Activated T-cell treated with anti-CD3 and anti-CD28 coated beads, Interleukin-2, amount 50 U/mL, for 72 hours (primary cell): ENCODE data around the gene STXBP1. TPM values are rescaled to one million over a fixed set of nuclear protein-coding genes. Genes with fewer than 3 reads are reported as not detected.
A peak's percentile ranks its signal among the peaks of the same experiment; 100 is the strongest.

Experiments used
- ATAC-seq, 2 donors: fragments of 150-1000 bp; cut with Tn5 transposase; replicated peaks in 1 of 2; 2 replicates each; pipeline ENCODE4 v1.10.0; 2021; ENCODE audit warnings: moderate library complexity in 2 of 2, mild to moderate bottlenecking in 1 of 2
- DNase-seq, 2 donors: peaks; one replicate each; pipeline ENCODE4 v3.0.0; 2021 to 2022; ENCODE audit warnings: mixed read lengths in 1 of 2
- H3K27ac Mint-ChIP-seq: one replicate; pipeline ENCODE4 v1.8.0; 2022; ENCODE audit warnings: mild to moderate bottlenecking, moderate library complexity, mixed read lengths
- H3K27me3 Mint-ChIP-seq: one replicate; pipeline ENCODE4 v1.8.0; 2022; ENCODE audit warnings: low read depth, mixed read lengths
- H3K36me3 Mint-ChIP-seq, 2 donors: one replicate each; pipeline ENCODE4 v1.8.0; 2022; ENCODE audit warnings: mixed read lengths in 2 of 2, mild to moderate bottlenecking in 1 of 2; ENCODE audit not compliant: insufficient read depth in 2 of 2
- H3K4me1 Mint-ChIP-seq: one replicate; pipeline ENCODE4 v1.8.0; 2022; ENCODE audit warnings: low read depth, mixed read lengths
- H3K4me3 Mint-ChIP-seq, 2 donors: one replicate each; pipeline ENCODE4 v1.8.0; 2022; ENCODE audit warnings: mild to moderate bottlenecking in 2 of 2, mixed read lengths in 2 of 2, moderate library complexity in 2 of 2
- H3K9me3 Mint-ChIP-seq, 2 donors: one replicate each; pipeline ENCODE4 v1.8.0; 2022; ENCODE audit warnings: mixed read lengths in 2 of 2
- total RNA-seq, 2 donors: library from RNA; stranded (reverse); gene quantifications; one replicate each; pipeline ENCODE4 v1.2.3, GENCODE V29; 2022

STXBP1 gene
- total RNA-seq = 10 to 100 TPM; 14.5 to 26.6 TPM

DNA sequence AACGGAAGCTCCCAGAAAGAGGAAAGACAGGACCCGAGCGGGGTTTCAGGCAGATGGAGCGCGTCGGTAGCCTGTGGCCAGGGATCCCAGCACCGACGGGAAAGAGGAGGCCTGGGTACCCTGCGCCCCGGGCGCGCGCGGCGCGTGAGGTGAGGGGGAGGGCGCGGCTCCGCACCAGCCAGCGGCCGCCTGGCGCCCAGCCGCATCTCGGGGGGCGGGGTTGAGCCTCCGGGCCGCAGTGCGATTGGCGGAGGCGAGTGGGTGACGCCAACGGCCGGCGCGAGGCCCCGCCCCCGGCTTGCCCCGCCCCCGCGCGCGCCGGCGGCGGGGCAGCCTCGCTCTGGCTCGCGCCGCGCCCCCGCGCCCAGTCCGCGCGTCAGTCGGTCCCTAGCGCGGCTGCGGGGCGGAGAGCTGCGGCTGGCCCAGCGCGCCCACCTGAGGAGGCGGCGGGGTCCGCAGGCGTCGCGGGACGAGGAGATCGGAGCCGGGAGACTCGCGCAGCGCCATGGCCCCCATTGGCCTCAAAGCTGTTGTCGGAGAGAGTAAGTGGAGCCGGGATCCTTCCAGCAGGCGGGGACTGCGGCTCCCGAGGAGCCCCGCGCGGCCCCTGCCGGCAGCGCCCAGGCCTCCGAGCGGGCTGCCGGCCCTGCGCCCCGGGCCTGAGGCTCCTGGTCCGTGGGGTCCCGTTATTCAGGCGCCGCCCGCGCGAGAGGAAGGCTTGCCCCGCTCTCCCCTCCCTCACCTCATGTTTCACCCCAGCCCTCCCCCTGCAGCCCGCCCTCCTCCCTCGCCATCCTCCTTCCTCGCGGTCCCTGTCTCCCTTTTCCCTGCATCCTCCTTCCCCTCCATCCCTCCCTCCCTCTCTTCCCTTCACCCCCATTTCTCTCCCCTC is at the start of gene STXBP1:
Gene STXBP1, plus strand, starts transcription at position 379 of the 892 bp plus-strand sequence. Its CDS starts 127 bp downstream, at position 506.
- no peaks in the 10 kb centered on the region for H3K9me3 Mint-ChIP-seq
- H3K36me3 Mint-ChIP-seq = peaks cover 0 to 2% of the 10 kb centered on the region in 2 donors
- DNase-seq (peak; percentile 93), ATAC-seq (peak; percentile 87 to 88)
- H3K4me3 Mint-ChIP-seq = peak within 1 kb of the TSS; percentile 93 to 97
- no peak within 1 kb of the TSS for H3K27ac Mint-ChIP-seq
- peaks cover 41% of the 10 kb centered on the region for H3K27me3 Mint-ChIP-seq
- H3K4me1 Mint-ChIP-seq = peaks cover 32% of the 10 kb centered on the region

- ATAC-seq (no peak), DNase-seq (no peak)
- peaks cover 28% of the 10 kb centered on the region for H3K4me1 Mint-ChIP-seq
- no peak overlapping the region for H3K27ac Mint-ChIP-seq
- no peaks in the 10 kb centered on the region for H3K36me3 Mint-ChIP-seq
- H3K27me3 Mint-ChIP-seq = no peaks in the 10 kb centered on the region
- no peak overlapping the region for H3K4me3 Mint-ChIP-seq
- H3K9me3 Mint-ChIP-seq = no peaks in the 10 kb centered on the region
These were observed 49.7 kb upstream of the STXBP1 start for GRCh38 chr9:127562279-127562796.

GRCh38 chr9:127562841-127563401 is 49.2 kb upstream of the STXBP1 start:
- no peak overlapping the region for H3K27ac Mint-ChIP-seq
- no peaks in the 10 kb centered on the region for H3K9me3 Mint-ChIP-seq
- no peak for ATAC-seq
- no peak for DNase-seq
- H3K27me3 Mint-ChIP-seq = no peaks in the 10 kb centered on the region
- no peaks in the 10 kb centered on the region for H3K36me3 Mint-ChIP-seq
- no peak overlapping the region for H3K4me3 Mint-ChIP-seq
- H3K4me1 Mint-ChIP-seq = peaks cover 33% of the 10 kb centered on the region

DNA sequence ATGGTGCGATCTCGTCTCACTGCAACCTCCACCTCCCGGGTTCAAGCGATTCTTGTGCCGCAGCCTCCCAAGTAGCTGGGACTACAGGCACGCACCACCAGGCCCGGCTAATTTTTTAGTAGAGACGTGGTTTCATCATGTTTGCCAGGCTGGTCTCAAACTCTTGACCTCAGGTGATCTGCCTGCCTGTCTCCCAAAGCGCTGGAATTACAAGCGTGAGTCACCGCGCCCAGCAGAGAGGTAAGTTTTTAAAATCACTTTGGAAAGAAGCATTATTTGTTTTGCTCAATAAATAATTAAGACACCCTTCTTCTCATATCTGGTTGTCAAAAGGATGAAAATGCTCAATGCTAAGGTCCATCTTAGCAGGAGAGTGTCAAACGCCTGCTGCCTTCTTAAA is 48.5 kb upstream of the STXBP1 start:
- Mint-ChIP-seq H3K27me3 (no peaks in the 10 kb centered on the region), H3K4me1 (peaks cover 27% of the 10 kb centered on the region), H3K9me3 (no peaks in the 10 kb centered on the region), H3K36me3 (no peaks in the 10 kb centered on the region), H3K27ac (no peak overlapping the region), H3K4me3 (no peak overlapping the region)
- DNase-seq (no peak), ATAC-seq (no peak)

DNA sequence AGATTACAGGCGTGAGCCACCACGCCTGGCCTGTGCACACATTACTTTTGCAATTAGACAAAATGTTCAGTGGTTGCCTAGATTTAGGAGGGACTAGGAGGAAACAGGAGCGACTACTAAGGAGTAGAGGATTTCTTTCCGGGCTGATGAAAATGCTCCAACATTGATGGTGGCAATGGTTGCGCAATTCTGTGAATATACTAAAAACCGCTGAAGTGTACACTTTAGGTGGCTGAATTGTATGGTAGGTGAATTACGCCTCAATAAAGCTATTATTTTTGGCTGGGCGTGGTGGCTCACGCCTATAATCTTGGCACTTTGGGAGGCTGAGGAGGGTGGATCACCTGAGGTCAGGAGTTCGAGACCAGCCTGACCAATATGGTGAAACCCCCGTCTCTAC is 46.8 kb upstream of the STXBP1 start:
- no peak for ATAC-seq
- Mint-ChIP-seq H3K4me3 (no peak overlapping the region), H3K27ac (no peak overlapping the region), H3K9me3 (no peaks in the 10 kb centered on the region), H3K27me3 (no peaks in the 10 kb centered on the region), H3K36me3 (no peaks in the 10 kb centered on the region), H3K4me1 (peaks cover 33% of the 10 kb centered on the region)
- DNase-seq = no peak

- no peak for DNase-seq
- H3K4me3 Mint-ChIP-seq = no peak overlapping the region
- H3K27me3 Mint-ChIP-seq = no peaks in the 10 kb centered on the region
- H3K27ac Mint-ChIP-seq = no peak overlapping the region
- H3K4me1 Mint-ChIP-seq = peaks cover 36% of the 10 kb centered on the region
- H3K9me3 Mint-ChIP-seq = no peaks in the 10 kb centered on the region
- H3K36me3 Mint-ChIP-seq = no peaks in the 10 kb centered on the region
- ATAC-seq = no peak
These were observed 45.6 kb upstream of the STXBP1 start for GRCh38 chr9:127566351-127567001.

- Mint-ChIP-seq H3K4me3 (peak overlapping the region; percentile 69 to 76), H3K9me3 (no peaks in the 10 kb centered on the region), H3K27ac (no peak overlapping the region), H3K36me3 (no peaks in the 10 kb centered on the region), H3K4me1 (peaks cover 29% of the 10 kb centered on the region), H3K27me3 (no peaks in the 10 kb centered on the region)
- ATAC-seq (no peak), DNase-seq (no peak)
These were observed 44.9 kb upstream of the STXBP1 start for GRCh38 chr9:127567035-127567729.

GRCh38 chr9:127567730-127568617 is 44.1 kb upstream of the STXBP1 start:
- Mint-ChIP-seq H3K27ac (no peak overlapping the region), H3K27me3 (no peaks in the 10 kb centered on the region), H3K36me3 (no peaks in the 10 kb centered on the region), H3K9me3 (no peaks in the 10 kb centered on the region), H3K4me3 (peak overlapping the region; percentile 69 to 76), H3K4me1 (peaks cover 34% of the 10 kb centered on the region)
- DNase-seq = peak in 1 of 2 donors; percentile 28
- no peak for ATAC-seq

- Mint-ChIP-seq H3K4me1 (peaks cover 40% of the 10 kb centered on the region), H3K27ac (no peak overlapping the region), H3K27me3 (no peaks in the 10 kb centered on the region), H3K4me3 (no peak overlapping the region), H3K9me3 (no peaks in the 10 kb centered on the region), H3K36me3 (no peaks in the 10 kb centered on the region)
- no peak for ATAC-seq
- DNase-seq = no peak
These were observed 43.5 kb upstream of the STXBP1 start for GRCh38 chr9:127568618-127568970.

DNA sequence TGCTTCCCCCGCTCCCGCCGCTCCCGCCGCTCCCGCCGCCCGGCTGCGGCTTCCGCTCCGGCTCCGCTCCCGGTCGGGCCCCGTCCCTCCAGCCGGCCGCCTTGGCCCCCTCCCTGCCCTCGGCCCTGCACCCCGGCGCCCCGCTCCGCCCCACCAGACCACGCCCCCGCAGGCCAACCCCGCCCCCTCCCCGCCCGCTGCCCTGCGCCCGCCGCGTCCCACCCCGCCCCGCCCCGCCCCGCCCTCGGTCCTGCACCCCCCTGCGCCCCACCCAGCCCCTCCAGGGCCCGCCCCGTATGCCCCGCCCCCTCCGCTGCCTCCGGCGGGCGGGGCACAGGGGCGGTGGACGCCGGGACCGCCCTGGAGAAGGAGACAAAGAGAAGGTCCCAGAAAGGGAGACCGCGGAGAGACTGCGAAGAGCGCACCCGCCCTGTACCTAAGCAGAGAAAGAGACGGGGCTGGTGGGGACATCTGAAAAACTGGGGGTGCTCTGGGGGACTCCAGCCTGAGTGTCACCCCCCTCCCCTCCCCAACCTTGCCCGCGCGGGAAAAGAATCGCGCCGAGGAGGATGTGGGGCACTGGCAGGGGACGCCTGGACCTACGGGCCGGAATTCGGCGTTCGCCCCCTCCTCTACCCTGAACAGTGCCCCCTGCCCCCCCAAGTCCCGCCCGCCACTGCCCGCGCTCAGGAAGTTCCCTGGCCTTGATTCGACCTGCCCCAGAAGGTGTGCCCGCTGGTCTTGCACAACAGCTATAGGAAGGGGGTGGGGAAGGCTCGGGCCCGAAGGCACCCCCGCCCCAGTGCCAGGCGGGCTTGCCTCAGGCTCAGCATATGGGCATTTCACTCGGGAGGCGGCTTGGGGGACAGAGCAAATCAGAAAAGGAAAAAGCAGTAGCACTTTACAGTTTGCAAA is 42.8 kb upstream of the STXBP1 start:
- Mint-ChIP-seq H3K27ac (peak overlapping the region; percentile 52), H3K36me3 (no peaks in the 10 kb centered on the region), H3K4me1 (peaks cover 46% of the 10 kb centered on the region), H3K9me3 (no peaks in the 10 kb centered on the region), H3K27me3 (no peaks in the 10 kb centered on the region), H3K4me3 (peak overlapping the region; percentile 82 to 86)
- ATAC-seq (peak; percentile 82 to 87), DNase-seq (peak; percentile 78 to 84)

GRCh38 chr9:127569886-127570401 is 42.1 kb upstream of the STXBP1 start:
- H3K36me3 Mint-ChIP-seq = no peaks in the 10 kb centered on the region
- peak overlapping the region; percentile 17 for H3K27ac Mint-ChIP-seq
- H3K4me1 Mint-ChIP-seq = peaks cover 53% of the 10 kb centered on the region
- H3K27me3 Mint-ChIP-seq = no peaks in the 10 kb centered on the region
- H3K4me3 Mint-ChIP-seq = peak overlapping the region; percentile 82 to 86
- DNase-seq = peak; percentile 25 to 45
- H3K9me3 Mint-ChIP-seq = no peaks in the 10 kb centered on the region
- ATAC-seq = peak; percentile 62 to 72
